Measurements from ENCODE around the gene RAB4A.
A peak's percentile ranks its signal among the peaks of the same experiment; 100 is the strongest.

Gene RAB4A

GRCh38 chr1:229244091-229244490 is 26.8 kb upstream of the RAB4A start:
- DNase-seq = no peak

DNA sequence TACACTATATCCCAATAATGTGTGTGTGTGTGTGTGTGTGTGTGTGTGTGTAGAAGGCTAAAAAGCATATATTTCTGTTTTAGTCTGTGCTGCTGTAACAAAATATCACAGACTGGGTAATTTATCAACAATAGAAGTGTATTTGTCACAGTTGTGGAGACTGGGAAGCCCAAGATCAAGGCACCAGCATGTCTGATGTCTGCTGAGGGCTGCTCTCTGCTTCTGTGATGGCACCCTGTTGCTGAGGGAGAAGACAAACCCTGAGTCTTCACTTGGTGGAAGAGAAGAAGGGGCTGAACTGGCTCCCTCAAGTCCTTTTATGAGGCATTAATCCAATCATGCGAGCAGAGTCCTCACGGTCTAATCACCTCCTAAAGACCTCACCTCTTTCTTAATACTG is 23.0 kb upstream of the RAB4A start:
- no peak for DNase-seq

GRCh38 chr1:229248821-229249817 is 21.8 kb upstream of the RAB4A start:
- no peak for DNase-seq

- DNase-seq = no peak
Observed at GRCh38 chr1:229249854-229250644, 20.9 kb upstream of the RAB4A start.

DNA sequence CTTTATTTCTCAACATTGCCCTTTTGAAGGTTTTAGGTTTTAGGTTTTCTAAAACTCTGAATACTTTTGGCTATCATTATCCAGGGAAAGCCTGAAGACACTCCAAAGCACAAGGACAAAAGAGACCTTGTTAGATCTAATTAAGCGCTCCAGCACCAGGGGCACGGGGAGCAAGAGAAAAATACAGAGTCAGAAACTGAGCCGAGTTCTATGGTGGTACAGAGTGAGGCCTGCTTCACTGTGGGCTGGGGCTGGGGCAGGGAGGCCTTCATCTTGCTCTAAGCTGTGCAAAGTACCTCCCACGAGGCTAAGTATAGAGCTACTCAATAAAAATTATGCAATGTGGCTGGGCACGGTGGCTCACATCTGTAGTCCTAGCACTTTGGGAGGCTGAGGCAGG is 19.7 kb upstream of the RAB4A start:
- DNase-seq = no peak

- no peak for DNase-seq
Observed at GRCh38 chr1:229252228-229252984, 18.5 kb upstream of the RAB4A start.

DNA sequence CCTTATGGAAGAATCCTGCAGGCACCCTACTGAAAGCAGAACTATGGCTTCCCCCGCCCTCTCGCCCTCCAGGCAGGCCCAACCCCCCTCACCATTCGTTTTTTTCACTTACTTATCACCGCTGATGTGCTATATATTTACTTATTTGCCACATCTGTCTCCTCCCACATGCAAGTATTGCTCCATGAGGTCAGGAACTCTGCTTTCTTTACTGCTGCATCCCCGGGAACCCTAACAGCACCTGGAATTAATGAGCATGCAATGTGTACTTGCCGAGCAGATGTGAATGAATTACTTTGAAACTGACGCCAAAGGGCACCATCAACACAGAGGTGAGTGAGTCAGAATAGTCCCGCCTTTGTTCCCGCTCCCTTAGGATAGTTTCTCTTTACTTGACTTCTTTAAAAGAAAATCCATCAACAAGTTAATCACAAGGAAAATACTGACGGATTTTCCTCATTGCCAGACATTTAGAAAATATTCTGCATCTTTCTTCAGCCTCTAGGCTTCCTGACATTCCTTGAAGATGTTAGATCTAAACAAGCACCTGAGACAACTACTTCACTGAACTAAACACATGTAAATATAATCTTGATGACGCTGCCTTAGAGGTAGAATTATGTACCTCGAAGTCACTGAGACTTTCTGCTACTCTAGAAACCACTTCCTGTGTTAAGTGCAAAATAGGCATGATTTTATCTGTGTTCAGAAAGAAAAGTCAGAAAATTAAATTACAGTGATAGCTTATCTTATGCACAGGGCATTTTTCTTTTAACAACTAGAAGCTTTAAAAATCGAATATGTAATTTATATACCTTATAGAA is 17.5 kb upstream of the RAB4A start:
- DNase-seq = no peak

DNA sequence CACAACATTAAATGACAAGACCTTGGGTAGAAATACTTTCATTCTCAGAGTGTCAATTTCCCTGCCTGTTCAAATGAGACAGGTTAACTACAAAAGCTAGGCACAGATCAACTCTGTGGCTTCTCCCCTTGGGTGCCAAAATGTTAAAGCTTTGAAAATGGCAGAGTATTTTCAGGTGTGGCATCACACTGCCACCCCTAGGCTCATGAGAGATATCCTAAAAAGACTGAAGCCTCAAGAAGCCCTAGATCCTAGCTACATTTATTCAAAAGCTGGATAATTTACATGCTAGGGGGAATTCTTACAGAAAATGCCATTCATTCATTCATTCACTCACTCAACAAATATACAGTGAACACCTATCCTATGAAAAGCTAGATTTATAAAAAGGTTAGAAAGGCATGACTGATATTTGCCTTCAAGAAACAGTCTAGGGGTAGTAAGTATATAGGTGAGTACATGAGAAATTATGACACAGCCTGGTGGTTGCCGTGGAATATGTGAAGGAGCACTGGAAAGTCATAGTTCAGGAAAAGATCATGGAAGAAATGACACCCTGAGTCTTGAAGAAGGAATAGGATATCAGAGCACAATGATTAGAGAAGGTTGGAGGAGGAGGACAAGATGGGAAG is 15.9 kb upstream of the RAB4A start:
- no peak for DNase-seq

DNA sequence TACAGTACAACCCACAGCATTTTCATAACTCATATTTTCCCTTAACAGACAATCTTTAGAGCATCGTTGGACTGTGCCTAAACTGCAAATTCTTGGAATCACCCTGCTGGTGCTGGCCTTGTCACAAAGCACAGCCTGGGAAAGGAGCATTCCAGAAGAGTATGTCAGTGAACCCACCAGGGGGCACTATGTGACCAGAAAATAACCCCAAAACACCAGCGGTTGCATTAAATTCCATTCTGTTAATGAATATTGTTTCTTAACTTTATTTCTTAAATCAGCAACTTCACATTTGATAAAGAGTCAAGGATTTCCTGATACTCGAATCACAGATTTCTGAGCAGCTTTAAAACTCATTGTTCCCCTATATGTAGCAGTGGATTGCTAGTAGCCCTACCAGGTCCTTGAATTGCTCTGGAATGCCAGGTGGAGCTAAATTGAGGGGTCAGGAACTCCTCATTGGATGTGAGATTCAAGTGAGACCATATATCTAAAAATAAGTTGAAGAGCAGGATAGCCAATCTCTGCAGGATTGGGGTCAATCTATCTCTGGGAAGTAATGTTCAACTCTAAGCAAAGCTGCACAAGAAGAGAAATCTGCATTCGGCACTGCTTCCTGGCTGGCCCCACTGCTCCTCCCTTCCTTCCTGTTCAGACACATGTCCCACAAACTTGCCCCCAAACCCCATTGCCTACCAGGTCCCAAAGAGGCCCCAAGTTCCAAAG is 12.7 kb upstream of the RAB4A start:
- DNase-seq = peak in 2 of 4 experiments; percentile 14 to 35

GRCh38 chr1:229258757-229259060 is 12.2 kb upstream of the RAB4A start:
- DNase-seq = no peak

DNA sequence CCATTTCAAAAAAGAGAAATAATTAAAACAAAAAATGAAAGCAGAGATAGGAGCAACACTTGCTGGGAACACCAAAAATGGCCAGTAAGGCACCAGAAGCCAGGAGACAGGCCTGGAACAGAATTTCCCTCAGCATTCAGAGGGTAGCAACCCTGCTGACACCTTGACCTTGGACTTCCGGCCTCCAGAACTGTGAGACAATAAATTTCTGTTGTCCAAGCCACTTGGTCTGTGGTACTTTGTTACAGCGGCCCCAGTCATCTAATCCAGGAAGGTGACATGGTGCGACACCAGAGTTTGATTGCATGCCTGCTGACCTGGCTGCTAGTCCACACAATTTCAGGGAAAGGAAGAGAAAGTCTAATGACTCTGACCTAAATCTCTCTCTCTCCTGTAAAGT is 10.6 kb upstream of the RAB4A start:
- no peak for DNase-seq

DNA sequence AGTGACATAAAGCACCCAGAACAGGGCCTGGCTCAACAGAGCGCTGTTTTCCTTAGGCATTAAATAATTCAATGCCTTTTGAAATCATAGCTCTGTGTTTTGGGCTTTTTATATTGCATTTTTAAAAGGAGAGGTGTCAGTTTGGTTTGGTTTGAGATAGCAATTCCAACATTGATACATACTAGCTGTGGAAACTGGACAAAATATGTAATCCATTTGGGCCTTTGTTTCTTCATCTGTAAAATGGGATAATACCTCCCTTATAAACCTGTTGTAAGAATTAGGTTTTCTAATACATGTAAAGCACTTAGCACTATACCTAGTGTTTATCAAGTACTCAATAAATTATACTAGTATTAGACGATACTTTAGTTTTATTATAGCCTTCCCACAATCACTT is 8.7 kb upstream of the RAB4A start:
- DNase-seq = no peak

DNA sequence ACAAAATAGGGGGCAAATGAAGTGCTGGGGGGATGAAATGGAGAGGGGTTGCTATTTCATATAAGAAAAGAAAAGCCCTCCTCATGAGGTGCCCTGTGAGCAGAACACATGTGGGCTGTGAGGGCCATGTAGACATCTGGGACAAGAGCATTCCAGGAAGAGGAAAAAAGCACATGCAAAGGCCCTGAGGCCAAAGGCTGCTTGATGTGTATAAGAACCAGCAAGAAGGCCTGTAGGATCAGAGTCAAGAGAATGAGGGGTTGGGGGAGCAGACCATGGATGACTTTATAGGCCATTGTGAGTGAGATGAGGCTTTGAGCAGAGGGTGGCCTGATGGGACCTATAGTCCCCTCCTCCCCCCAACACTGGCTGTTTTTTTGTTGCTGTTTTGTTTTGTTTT is 7.7 kb upstream of the RAB4A start:
- no peak for DNase-seq

DNA sequence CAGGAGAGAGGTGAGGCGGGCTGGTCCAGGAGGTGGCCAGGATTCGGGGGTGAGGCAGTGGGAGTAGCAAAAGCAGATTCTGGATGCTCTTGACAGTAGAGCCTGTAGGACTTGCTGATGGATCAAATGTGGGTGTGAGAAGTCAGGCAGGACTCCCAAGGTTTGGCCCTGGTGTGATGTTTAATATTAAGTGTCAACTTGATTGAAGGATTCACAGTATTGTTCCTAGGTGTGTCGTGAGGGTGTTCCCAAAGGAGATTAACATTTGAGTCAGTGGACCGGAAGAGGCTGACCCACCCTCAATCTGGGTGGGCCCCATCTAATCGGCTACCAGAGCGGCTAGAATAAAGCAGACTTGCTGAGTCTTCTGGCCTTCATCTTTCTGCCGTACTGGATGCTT is 6.8 kb upstream of the RAB4A start:
- DNase-seq = no peak

DNA sequence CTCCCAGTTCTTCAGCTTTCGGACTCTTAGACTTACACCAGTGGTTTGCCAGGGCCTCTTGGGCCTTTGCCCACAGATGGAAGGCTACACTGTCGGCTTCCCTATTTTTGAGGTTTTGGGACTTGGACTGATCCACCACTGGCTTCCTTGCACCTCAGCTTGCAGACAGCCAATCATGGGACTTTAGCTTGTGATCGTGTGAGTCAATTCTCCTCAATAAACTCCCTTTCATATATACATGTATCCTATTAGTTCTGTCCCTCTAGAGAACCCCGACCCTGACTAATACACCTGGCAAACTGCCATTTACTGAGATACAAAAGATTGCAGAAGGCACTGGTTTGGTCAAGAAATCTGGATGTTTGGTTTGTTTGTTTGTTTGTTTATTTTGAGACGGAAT is 6.4 kb upstream of the RAB4A start:
- DNase-seq = no peak

DNA sequence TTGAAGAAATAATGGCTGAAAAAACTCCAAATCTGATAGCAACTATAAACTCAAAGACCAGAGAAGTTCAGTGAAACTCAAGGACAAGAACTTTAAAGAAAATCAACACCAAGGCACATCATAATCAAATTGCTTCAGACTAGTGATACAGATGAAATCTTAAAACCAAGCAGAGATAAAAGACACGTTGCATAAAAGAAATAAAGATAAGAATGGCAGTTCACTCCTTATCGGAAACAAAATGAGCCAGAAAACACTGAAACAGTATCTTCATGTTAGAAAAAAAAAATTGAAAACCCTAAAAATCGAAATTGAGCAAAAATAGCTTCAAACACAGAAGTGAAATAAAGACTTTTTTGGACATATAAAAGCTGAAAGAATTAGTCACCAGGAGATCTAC is 4.6 kb upstream of the RAB4A start:
- no peak for DNase-seq

DNA sequence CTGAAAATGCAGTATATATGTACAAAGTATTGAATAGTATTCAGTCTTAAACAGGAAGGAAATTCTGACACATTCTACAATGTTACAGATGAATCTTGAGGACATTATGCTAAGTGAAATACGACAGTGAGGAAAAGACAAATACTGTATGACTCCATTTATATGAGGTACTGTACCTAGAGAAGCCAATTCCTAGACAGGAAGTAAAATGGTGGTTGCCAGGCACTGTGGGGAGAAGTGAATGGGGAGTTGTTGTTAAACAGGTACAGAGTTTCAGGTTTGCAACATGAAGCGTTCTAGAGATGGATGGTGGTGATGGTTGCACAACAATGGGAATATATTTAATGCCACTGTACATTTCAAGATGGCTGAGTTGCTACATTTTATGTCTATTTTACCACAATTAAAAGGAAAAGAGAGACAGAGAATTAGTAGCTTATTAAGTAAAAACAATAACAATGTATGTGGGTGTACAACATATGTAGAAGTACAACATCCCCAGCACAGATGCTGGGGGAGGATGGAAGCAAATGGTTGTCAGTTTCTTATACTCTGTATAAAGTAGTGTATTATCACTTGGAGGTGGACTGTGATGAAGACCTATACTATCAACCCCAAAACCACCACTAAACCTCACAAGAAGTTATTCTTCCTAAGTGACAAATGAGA is 3.9 kb upstream of the RAB4A start:
- DNase-seq = no peak

- no peak for DNase-seq
Observed at GRCh38 chr1:229268505-229268904, 2.4 kb upstream of the RAB4A start.

DNA sequence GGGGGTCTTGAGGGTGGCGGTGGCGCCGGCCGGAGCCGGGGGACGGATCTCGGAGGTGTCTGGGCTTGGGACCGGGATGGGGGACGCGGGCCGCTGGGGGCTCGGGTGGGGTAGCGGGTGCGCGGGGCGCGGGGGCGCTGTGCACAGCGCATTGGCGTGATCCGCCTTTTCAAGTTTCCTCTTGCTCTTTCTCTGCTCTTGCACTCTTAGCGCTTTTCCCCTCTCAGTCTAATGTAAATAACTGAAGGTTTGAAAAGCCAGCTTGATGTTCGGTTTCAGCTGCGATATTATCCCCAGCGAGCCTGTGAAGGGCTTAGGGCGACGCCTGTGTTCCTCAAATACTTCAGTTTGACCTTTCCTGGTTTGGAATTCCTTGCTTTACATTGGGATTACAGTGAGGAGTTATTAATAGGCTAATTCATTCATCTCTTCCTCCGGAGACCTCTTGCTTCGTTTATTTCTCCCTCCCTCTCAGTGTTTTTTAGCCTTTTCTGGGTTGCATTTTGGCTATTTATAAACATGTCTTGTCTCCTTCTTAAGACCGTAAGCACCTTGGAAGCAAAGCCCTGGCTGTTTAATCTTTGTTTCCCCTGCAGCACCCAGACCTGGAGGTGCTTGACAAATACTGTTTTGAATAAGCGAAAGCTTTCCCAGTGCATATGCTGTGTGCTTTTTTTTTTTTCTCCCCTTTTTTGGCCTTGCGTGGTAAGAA is 693 bp downstream of the RAB4A start:
- peak in 1 of 4 experiments; percentile 35 for DNase-seq
